Brain microvascular endothelial cell (primary cell): ENCODE measurements around the gene NAPB.

ENCODE experiments used
- DNase-seq: peaks from one replicate; pipeline ENCODE4 v3.0.0-alpha.2; 2020
- H3K27ac ChIP-seq: fragments of 250-450 bp; sonication (Bioruptor Pico); 2 replicates; pipeline ENCODE4 v1.5.1; 2020; ENCODE audit warnings: mild to moderate bottlenecking, moderate library complexity
- H3K27me3 ChIP-seq: fragments of 250-450 bp; sonication (Bioruptor Pico); replicated peaks from 2 replicates; pipeline ENCODE4 v1.5.1; 2020; ENCODE audit warnings: mild to moderate bottlenecking
- H3K36me3 ChIP-seq: fragments of 250-450 bp; sonication (Bioruptor Pico); replicated peaks from 2 replicates; pipeline ENCODE4 v1.5.1; 2020; ENCODE audit warnings: mild to moderate bottlenecking
- H3K4me3 ChIP-seq: 2 replicates; pipeline ENCODE4 v1.5.1; 2011; ENCODE audit warnings: low read depth, mild to moderate bottlenecking, control low read depth, low read length, moderate library complexity
- in situ Hi-C: cut with HindIII; loops from 2 replicates; pipeline ENCODE4 v1.10.0; 2017; ENCODE audit warnings: low sequenced_read_pairs, low pct_ligation_motif_present
- TF ChIP-seq, protein P1 (sequence below): IDR thresholded peaks from 2 replicates; pipeline ENCODE4 v1.5.1; 2011; ENCODE audit warnings: low read depth, mild to moderate bottlenecking, moderate library complexity, low read length, control low read depth, inconsistent platforms; ENCODE audit errors: missing control alignments

The NAPB gene

GRCh38 chr20:23366384-23366783 is 54.9 kb downstream of the NAPB start:
- TF ChIP-seq, protein P1, sequence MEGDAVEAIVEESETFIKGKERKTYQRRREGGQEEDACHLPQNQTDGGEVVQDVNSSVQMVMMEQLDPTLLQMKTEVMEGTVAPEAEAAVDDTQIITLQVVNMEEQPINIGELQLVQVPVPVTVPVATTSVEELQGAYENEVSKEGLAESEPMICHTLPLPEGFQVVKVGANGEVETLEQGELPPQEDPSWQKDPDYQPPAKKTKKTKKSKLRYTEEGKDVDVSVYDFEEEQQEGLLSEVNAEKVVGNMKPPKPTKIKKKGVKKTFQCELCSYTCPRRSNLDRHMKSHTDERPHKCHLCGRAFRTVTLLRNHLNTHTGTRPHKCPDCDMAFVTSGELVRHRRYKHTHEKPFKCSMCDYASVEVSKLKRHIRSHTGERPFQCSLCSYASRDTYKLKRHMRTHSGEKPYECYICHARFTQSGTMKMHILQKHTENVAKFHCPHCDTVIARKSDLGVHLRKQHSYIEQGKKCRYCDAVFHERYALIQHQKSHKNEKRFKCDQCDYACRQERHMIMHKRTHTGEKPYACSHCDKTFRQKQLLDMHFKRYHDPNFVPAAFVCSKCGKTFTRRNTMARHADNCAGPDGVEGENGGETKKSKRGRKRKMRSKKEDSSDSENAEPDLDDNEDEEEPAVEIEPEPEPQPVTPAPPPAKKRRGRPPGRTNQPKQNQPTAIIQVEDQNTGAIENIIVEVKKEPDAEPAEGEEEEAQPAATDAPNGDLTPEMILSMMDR, result no peak
- in situ Hi-C loops, result no loop called here
- Histone ChIP-seq H3K27me3 (no peaks in the 10 kb centered on the region), H3K27ac (no peak overlapping the region), H3K4me3 (no peak overlapping the region), H3K36me3 (peaks cover 44% of the 10 kb centered on the region)
- no peak for DNase-seq

DNA sequence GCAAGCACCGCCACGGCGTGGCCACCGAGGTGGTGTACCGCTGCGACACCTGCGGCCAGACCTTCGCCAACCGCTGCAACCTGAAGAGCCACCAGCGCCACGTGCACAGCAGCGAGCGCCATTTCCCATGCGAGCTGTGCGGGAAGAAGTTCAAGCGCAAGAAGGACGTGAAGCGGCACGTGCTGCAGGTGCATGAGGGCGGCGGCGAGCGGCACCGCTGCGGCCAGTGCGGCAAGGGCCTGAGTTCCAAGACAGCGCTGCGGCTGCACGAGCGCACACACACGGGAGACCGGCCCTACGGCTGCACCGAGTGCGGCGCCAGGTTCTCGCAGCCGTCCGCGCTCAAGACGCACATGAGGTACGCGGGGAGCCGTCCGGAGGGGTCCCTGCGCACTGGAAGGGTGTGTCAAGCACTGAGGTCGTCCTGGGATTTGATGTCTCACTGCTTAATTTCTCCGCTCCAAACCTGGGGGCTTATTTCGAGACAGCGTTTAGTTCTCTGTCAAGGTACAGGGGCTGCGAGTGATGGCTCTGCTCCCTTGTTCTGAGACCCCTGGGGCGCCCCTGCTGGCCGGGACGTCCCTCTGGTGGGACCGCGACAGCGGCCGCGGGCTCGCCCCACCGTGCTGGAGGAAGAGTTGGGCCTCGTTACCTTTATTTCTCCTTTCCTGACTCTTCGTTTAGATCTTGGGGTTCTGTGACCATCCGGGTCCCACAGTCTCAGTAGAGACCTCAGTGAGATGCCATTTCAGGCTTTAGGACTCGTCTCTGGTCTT is 55.7 kb downstream of the NAPB start:
- in situ Hi-C loops, result no loop called here
- H3K27me3 ChIP-seq, result no peaks in the 10 kb centered on the region
- no peak overlapping the region for H3K4me3 ChIP-seq
- H3K27ac ChIP-seq, result no peak overlapping the region
- H3K36me3 ChIP-seq, result peaks cover 36% of the 10 kb centered on the region
- DNase-seq, result no peak
- TF ChIP-seq, protein P1, result peak; percentile 2

GRCh38 chr20:23363257-23363649 is 58.0 kb downstream of the NAPB start:
- no peaks in the 10 kb centered on the region for H3K27me3 ChIP-seq
- peaks cover 17% of the 10 kb centered on the region for H3K36me3 ChIP-seq
- DNase-seq, result no peak
- no peak overlapping the region for H3K27ac ChIP-seq
- in situ Hi-C loops, result no loop called here
- H3K4me3 ChIP-seq, result peak overlapping the region; percentile 84
- TF ChIP-seq, protein P1, result no peak

DNA sequence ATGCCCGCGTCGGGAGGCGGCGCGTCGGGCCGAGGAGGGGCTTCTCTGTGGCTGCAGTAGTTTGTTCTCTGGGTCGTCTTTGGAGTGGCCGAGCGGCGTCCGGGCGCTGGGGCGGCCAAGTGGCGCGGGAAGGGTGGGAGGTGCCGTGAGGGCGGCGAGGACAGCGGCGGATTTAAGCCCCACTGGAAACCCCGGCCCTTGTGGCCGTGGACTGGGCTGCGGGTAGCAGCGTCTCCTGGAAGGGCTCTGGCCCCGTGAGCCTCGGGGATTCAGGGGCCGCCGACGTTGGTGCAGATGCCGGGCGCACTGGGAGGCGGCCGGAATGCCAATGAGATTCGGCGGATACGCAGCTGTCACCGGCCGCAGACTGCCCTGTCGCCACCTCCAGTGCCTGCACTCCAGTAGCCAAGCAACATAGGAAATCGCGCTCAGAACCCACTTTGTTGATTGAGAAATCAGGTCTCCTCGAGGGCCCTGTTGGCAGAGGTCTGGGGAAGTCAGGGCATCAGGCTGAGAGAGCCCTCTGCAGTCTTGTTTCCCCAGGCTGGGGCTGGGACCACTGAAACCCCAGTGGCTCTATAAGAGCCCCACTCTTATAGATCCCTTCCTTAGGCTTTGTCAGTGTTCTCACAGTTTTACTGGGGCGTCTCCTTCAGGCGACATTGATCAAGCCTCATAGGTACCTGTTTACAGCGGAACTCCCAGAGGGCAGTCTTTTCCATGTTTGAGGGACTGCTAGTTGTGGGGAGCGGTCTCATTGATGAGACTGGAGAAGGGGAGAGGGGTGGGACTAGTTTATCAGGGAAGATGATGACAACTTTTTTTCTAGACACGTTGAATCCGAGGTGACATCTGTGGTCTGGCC is 58.7 kb downstream of the NAPB start:
- H3K4me3 ChIP-seq, result peak overlapping the region; percentile 84
- no peaks in the 10 kb centered on the region for H3K27me3 ChIP-seq
- DNase-seq, result peak; percentile 24
- H3K27ac ChIP-seq, result peak overlapping the region; percentile 85
- in situ Hi-C loops, result no loop called here
- H3K36me3 ChIP-seq, result peaks cover 15% of the 10 kb centered on the region
- TF ChIP-seq, protein P1, result no peak

- Histone ChIP-seq H3K27me3 (no peaks in the 10 kb centered on the region), H3K27ac (peak within 1 kb of the TSS; percentile 95), H3K36me3 (peaks cover 13% of the 10 kb centered on the region), H3K4me3 (peak within 1 kb of the TSS; percentile 84)
- peak; percentile 96 for DNase-seq
- TF ChIP-seq, protein P1, result no peak
- in situ Hi-C loops, result no loop called here
Measured at GRCh38 chr20:23361476-23362391, 59.6 kb downstream of the NAPB start, which contains the start of gene GZF1. TSS of gene GZF1 (plus strand) at chr20:23362182. CDS start at chr20:23364384, 2,202 bp downstream.
